HG02840 (cell line): ENCODE results near the gene YPEL2.

Experiments
- ATAC-seq: cut with Tn5 transposase; IDR thresholded peaks from one replicate; pipeline ENCODE4 v1.9.1; 2021; ENCODE audit warnings: mild to moderate bottlenecking, moderate library complexity, moderate number of reproducible peaks; ENCODE audit not compliant: unreplicated experiment, low FRiP score

The YPEL2 gene

DNA sequence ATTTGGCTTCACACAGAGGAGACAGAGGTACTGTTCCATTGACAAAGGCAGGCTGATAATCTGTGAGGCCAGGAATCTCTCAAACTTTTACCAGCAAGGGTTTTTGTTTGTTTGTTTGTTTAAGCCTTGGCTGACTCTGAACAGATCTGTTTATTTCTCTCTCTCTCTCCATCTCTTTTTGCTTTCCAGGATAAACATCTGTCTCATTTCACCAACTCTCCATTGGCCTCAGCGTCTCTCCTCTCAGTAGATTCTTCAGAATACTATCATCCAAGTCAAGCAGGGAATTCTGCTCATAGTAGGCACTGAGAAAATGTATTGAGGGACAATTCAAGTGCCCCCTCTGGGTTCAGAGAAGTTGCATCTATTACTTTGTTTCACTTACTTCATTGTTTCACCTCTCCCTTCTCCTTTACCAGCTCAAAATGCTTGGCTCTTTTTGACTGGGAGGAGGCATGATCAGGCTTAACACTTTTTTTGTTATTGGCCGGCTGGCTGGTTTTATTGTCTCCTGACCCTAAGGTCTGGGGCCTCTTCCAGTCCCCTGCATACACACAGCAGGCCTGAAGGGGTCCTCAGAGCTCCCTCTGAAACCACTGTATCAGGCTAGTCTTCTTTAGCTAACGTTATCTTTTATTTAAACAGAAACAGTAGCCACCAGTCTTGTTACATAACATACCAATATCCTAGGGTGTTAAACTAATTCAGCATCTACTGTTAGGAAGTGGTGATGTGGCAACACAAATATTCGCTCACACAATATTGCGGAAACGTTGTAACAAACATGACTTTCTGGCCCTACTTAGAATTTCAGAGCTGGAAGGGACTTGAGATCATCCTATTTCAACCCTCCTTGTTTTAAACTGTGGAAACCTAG is 2.0 kb upstream of the YPEL2 start:
- no peak for ATAC-seq

DNA sequence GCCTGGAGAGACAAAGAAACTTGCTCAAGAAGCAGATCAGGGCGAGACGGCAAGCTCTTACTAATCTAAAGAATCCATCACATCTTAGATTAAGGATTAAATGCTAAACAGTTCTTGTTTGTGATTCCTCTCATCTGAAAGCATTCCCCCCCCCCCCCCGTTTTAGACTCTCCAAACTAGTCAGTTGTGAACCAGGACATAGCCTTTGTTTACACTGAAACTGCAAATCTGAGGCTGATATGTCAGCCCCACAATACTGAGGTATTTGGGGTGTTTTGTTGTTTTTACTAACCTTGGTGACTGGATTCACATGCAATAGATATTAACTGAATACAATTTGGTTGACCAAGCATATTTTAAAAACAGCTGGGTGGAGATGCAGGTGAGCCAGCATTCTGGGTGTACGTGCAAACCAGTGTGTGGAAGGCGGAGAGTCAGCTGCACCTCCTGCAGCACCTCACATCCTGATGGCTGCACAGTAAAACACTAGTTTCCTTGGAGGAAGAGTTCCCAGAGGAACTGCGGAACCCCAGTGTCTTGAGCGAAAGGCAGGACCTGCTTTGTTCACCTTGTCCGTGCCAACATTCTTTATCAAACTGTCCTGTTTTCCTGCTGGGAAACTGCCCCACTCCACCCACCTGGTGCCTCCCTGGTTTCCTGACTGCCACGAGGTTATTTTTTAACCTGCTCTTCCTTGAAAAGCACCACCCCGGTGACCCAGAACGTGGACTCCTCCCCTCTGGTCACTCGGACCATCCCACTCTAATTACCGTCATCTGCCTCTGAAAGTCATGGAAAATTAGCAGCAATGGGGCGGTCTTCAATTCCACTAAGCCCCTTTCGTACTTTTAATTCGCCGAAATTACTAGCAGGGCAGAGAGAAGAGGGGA is 1.2 kb upstream of the YPEL2 start:
- no peak for ATAC-seq

DNA sequence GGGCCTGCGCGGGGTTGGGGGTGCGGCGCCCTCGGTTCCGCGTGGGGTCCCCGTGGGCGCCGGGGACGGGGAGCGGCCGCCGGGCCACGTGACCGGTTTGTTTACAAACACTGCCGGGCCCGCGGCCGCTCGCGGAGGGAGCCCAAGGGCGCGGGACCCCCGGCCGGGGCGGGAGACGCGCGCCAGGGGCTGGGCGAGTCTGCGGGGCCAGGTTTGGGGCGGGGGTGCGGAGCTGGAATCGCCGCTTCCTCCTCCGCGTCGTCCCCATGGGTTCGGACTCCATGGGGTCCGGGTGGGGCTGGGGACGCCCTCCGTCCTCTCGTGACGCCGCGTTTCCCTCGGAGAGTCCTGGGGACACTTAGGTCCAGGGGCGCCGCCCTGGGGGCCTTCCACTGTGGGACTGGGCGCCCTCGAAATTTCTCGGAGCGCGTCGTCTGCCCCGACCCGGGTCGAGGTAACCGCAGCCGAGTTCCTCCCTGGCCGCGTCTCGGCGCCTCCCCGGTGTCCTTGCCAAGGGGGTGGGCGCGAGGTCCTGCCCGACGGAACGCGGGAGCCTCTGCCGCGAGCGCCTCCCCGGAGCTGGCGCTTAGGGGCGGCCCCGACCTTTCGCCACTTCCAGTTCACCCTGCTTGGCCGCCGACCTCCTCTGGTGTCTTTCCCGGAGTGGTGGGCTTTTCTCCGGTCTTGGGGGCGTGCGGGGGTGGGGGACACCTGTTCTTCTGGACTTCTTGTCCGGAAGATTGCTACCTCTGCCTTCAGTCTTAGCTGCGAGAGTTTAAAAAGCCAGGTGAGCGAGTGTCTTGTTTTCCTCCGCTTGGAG is 684 bp downstream of the YPEL2 start:
- peak; percentile 21 for ATAC-seq

DNA sequence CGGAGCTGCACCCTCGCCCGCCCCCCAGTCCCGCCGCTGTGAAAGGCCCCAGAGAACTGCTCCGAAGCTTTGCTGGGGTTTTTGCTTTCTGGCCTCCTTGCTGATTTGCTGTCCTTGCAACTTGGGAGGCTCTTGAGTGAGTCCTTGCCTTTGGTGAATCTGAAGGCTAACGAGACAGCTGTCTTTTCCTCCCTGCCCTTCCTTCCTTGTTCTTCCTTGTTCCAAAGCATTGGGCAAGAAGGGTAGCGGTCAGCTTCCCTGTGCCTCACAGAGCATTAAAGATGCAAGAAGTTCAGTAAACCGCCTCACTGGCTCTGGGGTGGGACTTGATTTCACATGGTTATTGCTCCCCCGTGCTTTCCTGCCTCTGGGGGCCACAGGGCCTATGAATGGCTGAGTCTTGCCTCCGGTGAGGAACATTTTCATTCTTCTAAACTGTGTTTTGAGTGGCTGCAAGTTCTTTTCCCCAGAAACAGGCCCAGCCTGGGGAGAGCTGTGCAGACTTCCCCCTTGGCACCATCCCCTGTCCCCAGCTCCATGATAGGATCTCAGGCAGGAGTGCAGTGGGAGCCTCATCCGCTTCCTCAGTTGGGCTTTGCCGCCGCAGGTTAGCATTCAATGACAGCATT is 1.4 kb downstream of the YPEL2 start:
- no peak for ATAC-seq

DNA sequence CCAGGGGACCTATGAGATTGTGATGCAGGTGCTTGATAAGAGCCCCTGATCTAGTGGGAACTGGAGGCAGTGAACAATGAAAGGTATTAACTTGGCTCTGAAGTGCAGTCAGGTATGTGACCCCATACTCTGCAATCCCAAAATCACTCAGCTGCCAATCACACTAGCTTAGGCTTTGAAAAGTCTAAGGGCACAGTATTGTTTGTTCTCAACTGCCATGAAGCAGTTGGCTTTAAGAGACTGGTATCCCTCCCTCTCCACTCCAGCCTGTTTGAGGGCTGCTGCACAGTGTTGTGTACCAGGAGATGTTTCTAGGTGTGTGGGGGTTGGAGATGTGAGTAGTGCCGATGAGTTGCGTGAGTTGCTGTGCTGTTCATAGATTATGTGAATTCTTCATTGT is 2.4 kb downstream of the YPEL2 start:
- no peak for ATAC-seq

DNA sequence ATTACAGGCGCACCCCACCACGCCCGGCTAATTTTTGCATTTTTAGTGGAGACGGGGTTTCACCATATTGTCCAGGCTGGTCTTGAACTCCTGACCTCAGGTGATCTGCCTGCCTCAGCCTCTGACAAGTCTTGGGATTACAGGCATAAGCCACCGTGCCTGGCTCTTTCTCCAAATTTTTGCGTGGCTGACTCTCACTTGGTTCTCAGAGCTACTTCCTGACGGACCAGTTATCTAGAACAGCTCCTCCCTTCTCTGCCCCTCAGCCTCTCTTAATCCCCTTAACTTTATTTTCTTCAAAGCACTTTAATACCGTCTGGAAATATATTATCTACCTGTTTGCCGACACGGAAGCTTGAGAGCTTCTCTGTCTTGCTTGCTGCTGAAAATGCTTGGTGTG is 4.2 kb downstream of the YPEL2 start:
- ATAC-seq = no peak

DNA sequence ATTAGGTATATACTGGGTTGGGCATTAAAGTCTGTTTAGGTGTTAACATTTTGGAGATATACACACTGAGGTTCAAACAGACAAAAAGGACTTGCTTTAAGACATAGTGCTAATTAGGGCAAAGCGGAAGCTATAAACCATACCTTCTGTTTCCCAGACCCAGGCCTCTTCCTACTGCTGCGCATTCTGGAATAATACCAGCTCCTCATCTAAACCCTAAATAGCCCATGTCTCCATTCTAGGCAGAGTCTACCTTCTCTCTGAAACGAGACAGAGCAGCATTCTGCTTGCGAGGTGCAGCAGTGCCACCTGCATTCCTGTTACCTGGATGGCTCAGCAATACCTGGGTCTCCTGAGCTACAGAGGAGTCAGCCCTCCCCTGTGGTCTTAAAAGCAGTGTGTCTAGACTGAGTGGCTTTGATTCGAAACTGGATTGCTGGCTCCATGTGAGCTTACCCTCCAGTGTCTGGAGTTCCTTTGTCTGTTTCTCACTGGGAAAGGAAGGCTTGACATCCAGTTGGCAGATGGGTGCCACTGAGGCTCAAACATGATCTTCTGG is 6.4 kb downstream of the YPEL2 start:
- no peak for ATAC-seq

DNA sequence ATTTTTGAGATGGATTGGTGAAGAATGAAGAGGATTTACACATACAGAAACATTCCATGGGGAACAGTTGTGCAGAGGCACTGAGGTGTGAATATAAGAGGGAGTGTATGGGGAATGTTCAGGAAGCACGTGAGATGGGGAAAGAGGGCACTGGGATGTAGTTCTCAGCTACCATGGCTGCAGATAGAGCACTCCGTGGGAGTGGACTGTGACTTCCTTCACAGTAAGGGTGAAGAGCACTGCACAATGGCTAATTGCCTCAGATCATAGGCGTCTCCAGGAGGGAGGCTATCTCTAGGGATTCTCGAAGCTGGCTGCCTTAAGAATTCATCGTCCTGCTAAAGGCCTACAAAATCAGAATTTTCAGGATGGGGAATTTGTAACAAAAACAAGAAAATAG is 7.0 kb downstream of the YPEL2 start:
- ATAC-seq = no peak

DNA sequence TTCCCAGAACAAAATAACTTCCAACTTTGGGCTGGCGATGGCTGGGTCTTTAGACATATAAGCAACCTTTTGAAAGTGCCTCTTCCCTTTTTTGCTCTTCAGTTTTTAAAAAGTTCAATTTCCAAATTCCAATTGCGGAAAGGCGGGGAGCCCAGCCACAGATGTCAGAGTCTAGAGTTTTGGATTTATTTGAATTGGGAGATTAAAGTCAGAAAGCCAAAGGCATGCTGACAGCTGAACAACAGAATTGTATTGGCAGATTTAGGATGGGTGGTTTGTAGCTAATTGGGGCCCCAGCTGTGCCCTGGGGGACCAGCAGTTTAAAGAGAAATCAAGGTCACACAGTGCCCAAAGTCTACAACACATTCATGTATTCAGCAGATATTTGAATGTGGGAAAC is 10.5 kb downstream of the YPEL2 start:
- no peak for ATAC-seq

DNA sequence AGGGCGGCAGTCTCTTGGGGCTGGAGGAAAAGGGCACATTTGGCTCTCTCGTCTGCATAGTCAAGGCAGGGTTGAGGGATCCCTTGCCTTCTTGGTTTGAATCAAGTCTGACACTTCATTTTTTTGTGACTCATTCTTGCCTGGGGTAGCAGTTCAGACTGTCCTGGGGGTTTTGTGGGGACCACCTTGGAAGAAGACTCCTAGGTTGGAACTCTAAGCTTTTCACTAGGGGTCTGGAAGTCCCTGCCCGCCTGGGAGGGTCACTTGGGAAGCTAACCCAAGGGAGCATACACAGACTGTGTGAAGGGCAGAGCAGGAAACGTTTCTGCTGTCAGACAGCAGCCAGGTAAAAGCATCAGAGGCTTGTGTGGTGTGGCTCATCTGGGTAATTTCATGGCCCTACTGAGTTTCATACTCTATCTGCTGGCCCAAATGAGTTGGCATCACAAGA is 11.3 kb downstream of the YPEL2 start:
- no peak for ATAC-seq

DNA sequence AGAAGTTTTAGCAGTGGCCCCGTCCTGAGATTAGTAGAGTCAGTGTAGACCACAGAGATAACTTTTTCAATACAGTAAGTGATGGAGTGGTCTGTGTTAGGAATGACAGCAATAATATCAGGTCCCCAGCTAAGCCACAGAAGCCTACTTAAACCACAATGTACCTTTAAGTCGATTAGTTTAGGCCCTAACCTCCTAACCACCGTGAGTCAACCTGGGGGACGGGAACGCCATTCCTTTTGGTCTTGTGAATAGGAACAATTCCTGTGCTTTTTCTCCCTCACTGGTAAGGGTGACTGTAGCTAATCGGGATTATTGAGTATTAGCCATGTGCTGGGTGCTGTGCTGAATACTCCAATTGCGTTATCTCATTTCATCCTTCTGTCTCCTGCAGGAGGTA is 14.0 kb downstream of the YPEL2 start:
- no peak for ATAC-seq

DNA sequence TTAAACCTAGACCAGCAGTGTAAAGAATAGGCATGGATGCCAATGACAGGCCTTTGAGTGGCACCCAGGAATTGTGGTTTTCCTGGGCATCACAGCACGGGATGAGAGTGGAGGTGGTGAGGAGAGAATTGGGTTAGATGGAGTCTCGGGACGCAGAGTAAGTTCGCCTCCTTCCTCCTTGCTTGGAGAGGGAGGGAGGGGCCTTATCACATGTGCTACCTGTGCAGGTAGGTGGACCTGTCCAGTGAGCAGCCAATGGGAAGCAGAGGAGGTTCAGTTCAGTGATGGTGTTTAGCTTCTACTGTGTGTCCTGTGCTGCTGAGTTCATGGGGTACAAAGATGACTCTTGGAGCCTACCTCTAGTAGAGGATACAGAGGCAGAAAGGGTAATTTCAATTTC is 14.9 kb downstream of the YPEL2 start:
- no peak for ATAC-seq

DNA sequence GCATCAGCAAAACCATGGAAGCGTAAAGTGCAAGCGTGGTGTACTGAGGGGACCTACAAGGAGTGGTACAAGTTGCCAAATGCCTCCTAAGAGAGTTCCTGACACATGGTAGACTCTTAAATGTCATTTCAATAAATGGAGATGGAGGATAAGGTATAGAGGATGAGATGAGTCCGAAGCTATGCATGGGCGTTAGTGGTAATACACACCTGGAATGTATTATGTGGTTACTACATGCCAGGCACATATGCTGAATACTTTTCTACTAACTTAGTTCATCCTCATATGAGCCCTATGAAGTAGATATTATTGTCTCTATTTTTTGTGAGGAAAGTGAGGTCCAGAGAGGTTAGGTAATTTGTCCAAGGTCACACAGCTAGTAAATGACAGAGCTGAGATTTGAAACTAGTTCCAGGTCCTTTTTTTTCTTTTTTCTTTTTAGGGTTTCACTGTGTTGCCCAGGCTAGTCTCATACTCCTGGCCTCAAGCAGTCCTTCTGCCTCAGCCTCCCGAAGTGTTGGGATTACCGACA is 15.5 kb downstream of the YPEL2 start:
- no peak for ATAC-seq

DNA sequence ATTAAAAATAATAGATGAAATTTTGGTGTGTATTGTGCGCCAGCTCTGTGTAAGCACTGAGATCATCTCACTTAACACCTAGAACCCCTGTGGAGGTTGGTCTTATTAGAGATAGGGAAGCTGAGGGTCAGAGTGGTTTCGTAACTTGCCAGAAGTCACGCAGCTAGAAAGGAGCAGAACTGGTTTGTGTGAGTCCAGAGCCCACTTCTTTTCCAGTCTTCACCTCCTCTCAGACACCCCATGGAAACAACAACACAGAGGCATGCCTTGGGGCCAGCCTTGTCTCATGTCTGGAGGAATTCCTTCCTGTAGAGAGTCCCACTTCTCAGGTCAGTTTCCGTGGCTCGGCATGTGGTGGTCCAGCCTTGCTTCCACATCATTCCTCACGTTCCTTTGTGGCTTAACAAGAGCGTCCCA is 16.5 kb downstream of the YPEL2 start:
- ATAC-seq = no peak

DNA sequence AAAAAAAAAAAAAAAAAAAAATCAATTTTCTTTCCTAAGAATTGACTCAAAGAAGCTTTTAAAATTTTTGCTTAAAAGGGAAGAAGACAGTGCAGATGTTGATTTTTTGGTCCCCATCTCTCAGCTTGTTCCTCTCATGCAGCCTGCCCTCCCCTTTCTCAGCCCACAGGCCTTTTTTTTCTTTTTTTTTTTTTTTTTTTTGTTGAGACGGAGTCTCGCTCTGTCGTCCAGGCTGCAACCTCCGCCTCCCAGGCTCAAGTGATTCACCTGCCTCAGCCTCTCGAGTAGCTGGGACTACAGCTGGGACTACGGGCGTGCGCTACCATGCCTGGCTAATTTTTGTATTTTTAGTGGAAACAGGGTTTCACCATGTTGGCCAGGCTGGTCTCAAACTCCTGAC is 17.7 kb downstream of the YPEL2 start:
- ATAC-seq = no peak

DNA sequence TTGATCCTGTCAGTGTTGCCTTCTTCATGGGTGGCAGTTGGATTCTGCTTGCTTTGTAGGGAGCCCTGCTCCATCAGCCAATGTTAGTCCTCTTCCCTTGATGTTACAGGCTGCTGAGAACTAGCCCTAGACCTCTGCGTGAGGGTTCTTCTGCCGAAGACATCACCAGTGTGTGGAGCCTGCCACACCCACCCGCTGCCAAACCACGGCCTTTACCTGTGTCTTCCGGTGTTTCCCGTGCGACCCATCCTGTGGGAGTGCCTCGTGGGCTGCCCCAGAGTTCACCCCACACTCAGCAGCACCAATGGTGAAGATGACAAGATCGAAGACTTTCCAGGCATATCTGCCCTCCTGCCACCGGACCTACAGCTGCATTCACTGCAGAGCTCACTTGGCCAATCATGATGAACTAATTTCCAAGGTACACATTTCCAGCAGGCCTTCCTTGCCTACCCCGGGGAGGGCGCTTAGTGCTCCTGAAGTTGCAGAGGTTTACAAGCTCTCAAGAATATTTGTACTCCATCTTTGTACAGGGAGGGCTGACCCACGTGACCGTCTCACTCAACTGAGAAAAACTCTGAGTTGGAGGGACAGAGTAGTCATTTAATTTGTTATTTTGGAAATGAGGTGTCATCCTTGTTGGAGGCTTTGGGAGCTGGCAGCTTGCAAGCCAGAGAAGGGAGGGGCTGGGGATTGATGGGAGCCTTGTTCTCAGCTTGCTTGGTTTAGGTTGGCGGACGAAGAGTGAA is 21.8 kb downstream of the YPEL2 start:
- ATAC-seq = no peak

DNA sequence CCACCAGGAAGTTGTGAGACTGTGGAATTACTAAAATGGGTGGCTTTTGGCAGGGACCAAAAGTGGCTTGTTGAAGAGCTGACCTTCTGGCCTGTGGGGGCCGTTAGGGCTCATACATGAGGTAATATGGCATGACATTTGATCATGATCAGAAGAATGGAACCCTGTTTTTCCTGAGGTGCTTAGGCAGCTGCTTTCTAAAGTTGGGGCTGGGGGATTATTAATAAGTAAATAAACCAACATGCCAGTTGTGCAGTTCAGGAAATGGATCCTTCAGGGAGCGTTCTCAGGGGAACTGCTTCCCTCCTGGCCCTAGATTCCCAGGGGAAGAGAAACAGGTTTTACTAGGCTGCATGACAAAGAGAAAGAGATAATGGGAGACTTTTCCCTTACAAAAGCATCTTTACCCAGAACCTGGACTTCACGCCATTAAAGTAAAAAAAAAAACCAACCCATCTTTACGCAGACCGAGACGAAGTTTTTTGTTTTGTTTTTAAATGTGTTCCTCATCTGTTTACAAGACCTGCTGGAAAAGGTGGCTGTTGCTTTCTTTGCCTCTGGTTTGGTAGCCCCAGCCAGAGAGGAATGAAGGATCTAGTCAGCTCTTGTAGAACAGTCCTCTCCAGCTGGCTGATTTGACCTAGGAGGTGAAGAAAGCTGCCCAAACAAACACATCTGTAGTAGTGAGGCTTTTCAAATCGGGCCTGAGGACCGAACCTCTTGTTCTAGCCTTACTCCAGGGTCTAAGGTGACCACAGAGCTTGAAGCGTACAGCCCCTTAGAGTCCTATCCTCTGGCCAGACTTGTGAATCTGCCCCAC is 22.7 kb downstream of the YPEL2 start:
- no peak for ATAC-seq

DNA sequence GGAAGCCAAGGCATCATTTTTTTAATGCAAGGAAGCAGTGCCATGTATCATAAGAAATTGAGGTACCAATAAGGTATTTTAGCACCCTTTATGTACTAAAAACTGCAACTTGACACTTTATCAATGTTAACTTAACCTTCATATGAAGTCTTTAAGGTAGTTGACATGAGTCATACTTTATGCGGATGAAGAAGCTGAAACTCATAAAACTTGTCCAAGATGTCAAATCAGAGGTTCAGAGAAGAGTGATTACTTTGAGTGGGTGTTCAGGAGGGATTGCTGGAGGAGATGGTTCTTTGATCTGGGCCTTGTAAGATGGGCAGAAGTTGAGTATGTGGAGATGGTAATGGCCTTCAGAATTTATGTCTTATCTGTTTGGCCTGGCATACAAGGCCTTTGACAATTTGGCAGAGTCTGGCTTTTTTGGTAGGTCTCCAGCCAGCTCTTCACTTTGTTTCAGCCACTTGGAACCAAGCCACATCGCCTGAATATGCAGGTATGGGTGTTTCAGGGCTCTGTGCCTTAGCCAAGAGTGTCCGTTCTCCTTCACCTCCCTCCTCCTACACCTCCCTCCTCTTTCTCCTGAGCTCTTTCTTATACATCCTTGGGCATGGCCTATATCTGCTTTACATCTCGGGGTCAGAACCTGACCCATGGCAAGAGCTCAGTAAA is 23.7 kb downstream of the YPEL2 start:
- no peak for ATAC-seq
